ENCODE measurements around the gene SPOCK3. TPM values are rescaled to one million over a fixed set of nuclear protein-coding genes. Genes with fewer than 3 reads are reported as not detected.

Gene SPOCK3
- total RNA-seq, 2 experiments from 2014 or later, result not detected

GRCh38 chr4:167100120-167100519, 134.2 kb downstream of the SPOCK3 start:
- DNase-seq, result no peak
- Mint-ChIP-seq H3K27me3 (ENCODE audit: low read depth) (no peaks in the 10 kb centered on the region), H3K36me3 (ENCODE audit: low read depth) (no peaks in the 10 kb centered on the region), H3K9me3 (peaks cover 6% of the 10 kb centered on the region), H3K4me1 (ENCODE audit: low read depth) (no peaks in the 10 kb centered on the region), H3K27ac (no peak overlapping the region), H3K4me3 (no peak overlapping the region)
- CTCF ChIA-PET, result no interaction called here
- intact Hi-C loops (cut with micrococcal nuclease), result no loop called here

GRCh38 chr4:167088115-167088514, 146.2 kb downstream of the SPOCK3 start:
- no peak overlapping the region for H3K27ac Mint-ChIP-seq
- no peaks in the 10 kb centered on the region for H3K4me1 Mint-ChIP-seq (ENCODE audit: low read depth)
- H3K27me3 Mint-ChIP-seq (ENCODE audit: low read depth), result no peaks in the 10 kb centered on the region
- CTCF ChIA-PET, result no interaction called here
- no peaks in the 10 kb centered on the region for H3K9me3 Mint-ChIP-seq
- intact Hi-C loops (cut with micrococcal nuclease), result no loop called here
- H3K36me3 Mint-ChIP-seq (ENCODE audit: low read depth), result no peaks in the 10 kb centered on the region
- no peak for DNase-seq
- H3K4me3 Mint-ChIP-seq, result no peak overlapping the region

GRCh38 chr4:167084321-167084720, 150.0 kb downstream of the SPOCK3 start:
- Mint-ChIP-seq H3K4me3 (no peak overlapping the region), H3K4me1 (ENCODE audit: low read depth) (no peaks in the 10 kb centered on the region), H3K36me3 (ENCODE audit: low read depth) (no peaks in the 10 kb centered on the region), H3K9me3 (no peaks in the 10 kb centered on the region), H3K27ac (no peak overlapping the region), H3K27me3 (ENCODE audit: low read depth) (no peaks in the 10 kb centered on the region)
- no peak for DNase-seq
- CTCF ChIA-PET, result no interaction called here
- intact Hi-C loops (cut with micrococcal nuclease), result no loop called here

DNA sequence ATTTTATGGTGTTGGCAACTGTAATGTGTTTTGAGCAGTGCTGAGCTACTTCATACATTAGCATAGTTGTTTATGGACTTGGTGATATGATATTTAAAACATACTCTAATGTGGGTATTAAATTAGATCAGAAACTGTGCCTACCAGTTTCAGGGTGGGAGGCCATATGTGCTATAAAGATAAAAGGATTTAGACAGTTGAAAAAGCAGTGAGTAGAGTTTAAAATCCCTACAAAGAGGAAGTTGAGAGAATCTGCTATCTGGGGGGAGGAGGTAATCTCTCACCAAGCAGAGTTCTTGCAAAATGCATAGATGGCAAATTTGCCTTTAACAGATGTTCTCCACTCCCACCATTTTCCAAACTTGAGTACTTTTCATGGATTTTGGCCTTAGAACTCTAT, 154.5 kb downstream of the SPOCK3 start:
- no peak for DNase-seq
- Mint-ChIP-seq H3K9me3 (no peaks in the 10 kb centered on the region), H3K36me3 (ENCODE audit: low read depth) (no peaks in the 10 kb centered on the region), H3K27me3 (ENCODE audit: low read depth) (no peaks in the 10 kb centered on the region), H3K27ac (no peak overlapping the region), H3K4me3 (no peak overlapping the region), H3K4me1 (ENCODE audit: low read depth) (no peaks in the 10 kb centered on the region)
- CTCF ChIA-PET, result no interaction called here
- intact Hi-C loops (cut with micrococcal nuclease), result no loop called here

- no peak for DNase-seq
- H3K36me3 Mint-ChIP-seq (ENCODE audit: low read depth), result no peaks in the 10 kb centered on the region
- no peak overlapping the region for H3K4me3 Mint-ChIP-seq
- intact Hi-C loops (cut with micrococcal nuclease), result no loop called here
- no peak overlapping the region for H3K27ac Mint-ChIP-seq
- CTCF ChIA-PET, result interaction anchor here (0.6 kb wide), 2 partner anchors 562 to 832 kb away, joined by 3 read pairs; no protein-coding TSS in a partner anchor
- H3K27me3 Mint-ChIP-seq (ENCODE audit: low read depth), result peaks cover 3% of the 10 kb centered on the region
- no peaks in the 10 kb centered on the region for H3K9me3 Mint-ChIP-seq
- no peaks in the 10 kb centered on the region for H3K4me1 Mint-ChIP-seq (ENCODE audit: low read depth)
Measured at GRCh38 chr4:167052631-167053091, 181.6 kb downstream of the SPOCK3 start.

DNA sequence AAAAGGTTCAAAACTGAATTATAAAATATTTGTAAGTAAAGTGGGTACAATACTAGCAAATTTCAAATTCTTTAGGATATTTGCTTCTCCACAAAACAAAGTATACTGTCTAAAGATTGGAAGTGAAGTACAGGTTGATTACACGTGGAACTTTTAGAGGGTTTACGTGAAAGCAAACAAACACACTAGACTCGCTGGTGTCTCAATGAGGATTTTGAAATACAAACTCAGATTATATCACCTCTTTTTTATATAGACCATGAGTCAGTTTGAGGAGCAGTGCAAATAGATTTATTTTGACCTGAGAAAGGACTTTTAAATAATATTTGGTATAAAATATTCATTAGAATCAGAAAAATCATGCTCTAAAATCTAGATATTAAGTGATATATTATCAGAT, 185.0 kb downstream of the SPOCK3 start:
- no peak for DNase-seq
- intact Hi-C loops (cut with micrococcal nuclease), result no loop called here
- Mint-ChIP-seq H3K4me1 (ENCODE audit: low read depth) (no peaks in the 10 kb centered on the region), H3K27me3 (ENCODE audit: low read depth) (peaks cover 3% of the 10 kb centered on the region), H3K27ac (no peak overlapping the region), H3K9me3 (no peaks in the 10 kb centered on the region), H3K36me3 (ENCODE audit: low read depth) (no peaks in the 10 kb centered on the region), H3K4me3 (no peak overlapping the region)
- CTCF ChIA-PET, result no interaction called here

GRCh38 chr4:167041524-167041923, 192.8 kb downstream of the SPOCK3 start:
- no peak overlapping the region for H3K27ac Mint-ChIP-seq
- no peak for DNase-seq
- no peaks in the 10 kb centered on the region for H3K27me3 Mint-ChIP-seq (ENCODE audit: low read depth)
- no peak overlapping the region for H3K4me3 Mint-ChIP-seq
- no peaks in the 10 kb centered on the region for H3K4me1 Mint-ChIP-seq (ENCODE audit: low read depth)
- intact Hi-C loops (cut with micrococcal nuclease), result no loop called here
- CTCF ChIA-PET, result no interaction called here
- no peaks in the 10 kb centered on the region for H3K9me3 Mint-ChIP-seq
- H3K36me3 Mint-ChIP-seq (ENCODE audit: low read depth), result no peaks in the 10 kb centered on the region

DNA sequence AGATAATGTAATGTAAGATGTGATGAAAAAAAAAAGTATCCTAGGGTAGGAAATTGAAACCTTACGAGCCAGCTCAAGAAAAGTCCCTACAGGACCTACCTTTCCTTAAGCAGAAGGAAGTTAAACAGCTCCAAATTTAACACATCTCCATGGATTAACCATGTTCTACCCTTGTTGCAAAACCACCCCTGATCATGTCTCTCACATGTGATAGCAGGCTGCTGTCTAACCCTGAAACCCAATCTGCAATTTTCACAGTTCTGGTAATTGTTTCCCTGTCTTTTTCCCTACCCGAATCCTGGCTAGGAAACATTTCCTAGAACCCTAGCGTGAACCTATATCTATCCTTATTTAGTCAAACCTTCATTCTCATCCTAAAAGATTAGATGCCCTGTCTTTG, 198.9 kb downstream of the SPOCK3 start:
- Mint-ChIP-seq H3K9me3 (no peaks in the 10 kb centered on the region), H3K27me3 (ENCODE audit: low read depth) (no peaks in the 10 kb centered on the region), H3K36me3 (ENCODE audit: low read depth) (no peaks in the 10 kb centered on the region), H3K4me1 (ENCODE audit: low read depth) (no peaks in the 10 kb centered on the region), H3K27ac (no peak overlapping the region), H3K4me3 (no peak overlapping the region)
- no peak for DNase-seq
- CTCF ChIA-PET, result no interaction called here
- intact Hi-C loops (cut with micrococcal nuclease), result no loop called here

DNA sequence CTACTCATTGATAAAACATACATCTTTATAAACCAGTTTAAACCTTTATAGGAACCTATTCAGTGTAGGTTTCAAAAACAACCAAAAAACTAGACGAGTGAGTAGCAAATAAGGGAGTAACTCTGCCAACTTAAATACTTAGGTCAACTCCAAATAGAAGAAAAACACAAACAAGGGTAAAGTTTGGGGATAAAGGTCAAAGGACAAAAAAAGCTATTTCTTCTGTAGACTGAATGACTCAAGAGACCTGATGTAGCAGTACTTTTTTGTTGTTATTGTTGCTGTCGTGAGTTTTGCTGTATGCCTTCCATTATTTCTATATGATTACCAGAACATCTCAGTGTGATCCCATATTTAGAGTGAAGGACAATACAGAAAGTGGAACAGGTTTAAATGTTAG, 199.3 kb downstream of the SPOCK3 start:
- Mint-ChIP-seq H3K4me3 (no peak overlapping the region), H3K27me3 (ENCODE audit: low read depth) (no peaks in the 10 kb centered on the region), H3K27ac (no peak overlapping the region), H3K9me3 (no peaks in the 10 kb centered on the region), H3K36me3 (ENCODE audit: low read depth) (no peaks in the 10 kb centered on the region), H3K4me1 (ENCODE audit: low read depth) (no peaks in the 10 kb centered on the region)
- DNase-seq, result no peak
- CTCF ChIA-PET, result no interaction called here
- intact Hi-C loops (cut with micrococcal nuclease), result no loop called here

DNA sequence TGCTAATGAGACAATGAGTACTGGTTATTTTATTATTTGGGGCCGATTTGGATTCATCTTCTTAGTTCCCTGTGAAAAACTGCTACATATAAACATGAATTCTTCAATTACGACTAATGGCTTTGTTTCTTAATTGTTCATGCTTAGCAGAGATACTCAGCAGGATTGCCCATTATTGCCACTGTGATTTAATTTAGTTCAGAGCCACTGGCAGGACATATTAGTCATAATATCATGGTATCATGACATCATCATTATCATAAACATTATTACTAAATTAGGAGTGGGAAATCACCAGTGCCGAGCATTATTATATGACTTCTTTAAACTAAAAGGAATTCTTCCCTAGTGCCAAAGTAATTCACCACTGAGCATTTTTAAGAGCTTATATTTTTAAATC, 201.4 kb downstream of the SPOCK3 start:
- H3K27me3 Mint-ChIP-seq (ENCODE audit: low read depth), result no peaks in the 10 kb centered on the region
- CTCF ChIA-PET, result no interaction called here
- no peak overlapping the region for H3K4me3 Mint-ChIP-seq
- no peaks in the 10 kb centered on the region for H3K36me3 Mint-ChIP-seq (ENCODE audit: low read depth)
- H3K27ac Mint-ChIP-seq, result no peak overlapping the region
- intact Hi-C loops (cut with micrococcal nuclease), result no loop called here
- DNase-seq, result no peak
- H3K9me3 Mint-ChIP-seq, result no peaks in the 10 kb centered on the region
- no peaks in the 10 kb centered on the region for H3K4me1 Mint-ChIP-seq (ENCODE audit: low read depth)

- DNase-seq, result no peak
- CTCF ChIA-PET, result no interaction called here
- no peaks in the 10 kb centered on the region for H3K4me1 Mint-ChIP-seq (ENCODE audit: low read depth)
- H3K4me3 Mint-ChIP-seq, result no peak overlapping the region
- H3K36me3 Mint-ChIP-seq (ENCODE audit: low read depth), result no peaks in the 10 kb centered on the region
- H3K9me3 Mint-ChIP-seq, result no peaks in the 10 kb centered on the region
- H3K27me3 Mint-ChIP-seq (ENCODE audit: low read depth), result no peaks in the 10 kb centered on the region
- H3K27ac Mint-ChIP-seq, result no peak overlapping the region
- intact Hi-C loops (cut with micrococcal nuclease), result no loop called here
Measured at GRCh38 chr4:167031534-167032156, 202.6 kb downstream of the SPOCK3 start.

DNA sequence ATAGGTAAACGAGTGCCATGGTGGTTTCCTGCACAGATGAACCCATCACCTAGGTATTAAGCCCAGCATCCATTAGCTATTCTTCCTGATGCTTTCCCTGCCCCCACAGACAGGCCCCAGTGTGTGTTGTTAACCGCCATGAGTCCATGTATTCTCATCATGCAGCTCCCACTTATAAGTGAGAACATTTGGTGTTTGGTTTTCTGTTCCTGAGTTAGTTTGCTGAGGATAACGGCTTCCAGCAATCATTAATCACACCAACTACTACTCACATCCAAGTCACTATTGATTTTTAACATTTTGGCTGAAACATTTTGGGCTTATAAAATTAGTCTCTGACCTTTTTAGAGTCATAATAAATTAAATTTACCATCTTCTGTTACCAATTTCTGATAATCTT, 205.3 kb downstream of the SPOCK3 start:
- CTCF ChIA-PET, result no interaction called here
- no peak overlapping the region for H3K4me3 Mint-ChIP-seq
- no peak for DNase-seq
- no peaks in the 10 kb centered on the region for H3K4me1 Mint-ChIP-seq (ENCODE audit: low read depth)
- no peaks in the 10 kb centered on the region for H3K9me3 Mint-ChIP-seq
- no peaks in the 10 kb centered on the region for H3K36me3 Mint-ChIP-seq (ENCODE audit: low read depth)
- H3K27ac Mint-ChIP-seq, result no peak overlapping the region
- intact Hi-C loops (cut with micrococcal nuclease), result no loop called here
- no peaks in the 10 kb centered on the region for H3K27me3 Mint-ChIP-seq (ENCODE audit: low read depth)

GRCh38 chr4:167025670-167026069, 208.6 kb downstream of the SPOCK3 start:
- Mint-ChIP-seq H3K9me3 (no peaks in the 10 kb centered on the region), H3K27ac (no peak overlapping the region), H3K36me3 (ENCODE audit: low read depth) (no peaks in the 10 kb centered on the region), H3K4me3 (no peak overlapping the region), H3K4me1 (ENCODE audit: low read depth) (no peaks in the 10 kb centered on the region), H3K27me3 (ENCODE audit: low read depth) (peaks cover 3% of the 10 kb centered on the region)
- CTCF ChIA-PET, result no interaction called here
- no peak for DNase-seq
- intact Hi-C loops (cut with micrococcal nuclease), result no loop called here

Measured in activated naive CD4-positive, alpha-beta T cell treated with anti-CD3 and anti-CD28 coated beads for 36 hours (primary cell).